ENCODE measurements around the gene MICAL3.
A peak's percentile ranks its signal among the peaks of the same experiment; 100 is the strongest.
"Not testable (repeated sequence)": the region's sequence is repeated elsewhere in the genome, so short reads cannot be mapped to it uniquely, and the experiment has no call there.

Gene MICAL3

DNA sequence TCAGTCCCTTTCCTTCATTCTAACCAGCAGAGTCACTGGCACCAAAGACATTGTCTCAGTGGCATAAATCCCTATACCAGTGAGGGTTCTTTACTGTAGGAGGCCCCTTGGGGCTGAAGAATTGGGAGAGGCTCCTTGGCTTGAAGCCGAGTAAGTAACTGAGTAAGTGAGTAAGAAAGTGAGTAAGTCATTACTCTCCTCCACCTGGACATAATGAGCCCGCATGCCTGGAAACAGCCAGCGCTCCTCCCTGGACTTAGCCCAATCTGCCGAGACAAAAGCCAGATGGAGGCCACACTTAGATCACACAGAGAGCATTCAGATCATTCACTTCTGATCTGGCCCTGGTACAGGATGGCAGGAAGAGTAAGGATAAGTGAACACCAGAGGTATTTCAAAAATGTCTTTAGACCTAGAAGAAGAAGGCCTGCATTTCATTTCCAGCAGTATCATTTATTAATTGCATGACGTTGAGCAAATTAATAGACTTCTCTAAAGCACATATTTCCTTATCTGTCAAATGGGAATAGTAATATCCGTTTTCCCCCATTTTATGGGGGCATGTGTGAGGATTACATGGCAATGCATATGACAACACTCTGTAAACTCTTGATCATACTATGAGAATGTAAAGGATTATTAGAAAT lies 8.2 kb upstream of the MICAL3 start:
- FAIRE-seq (no peak), DNase-seq (ENCODE audit: insufficient read length, low spot score) (no peak)

DNA sequence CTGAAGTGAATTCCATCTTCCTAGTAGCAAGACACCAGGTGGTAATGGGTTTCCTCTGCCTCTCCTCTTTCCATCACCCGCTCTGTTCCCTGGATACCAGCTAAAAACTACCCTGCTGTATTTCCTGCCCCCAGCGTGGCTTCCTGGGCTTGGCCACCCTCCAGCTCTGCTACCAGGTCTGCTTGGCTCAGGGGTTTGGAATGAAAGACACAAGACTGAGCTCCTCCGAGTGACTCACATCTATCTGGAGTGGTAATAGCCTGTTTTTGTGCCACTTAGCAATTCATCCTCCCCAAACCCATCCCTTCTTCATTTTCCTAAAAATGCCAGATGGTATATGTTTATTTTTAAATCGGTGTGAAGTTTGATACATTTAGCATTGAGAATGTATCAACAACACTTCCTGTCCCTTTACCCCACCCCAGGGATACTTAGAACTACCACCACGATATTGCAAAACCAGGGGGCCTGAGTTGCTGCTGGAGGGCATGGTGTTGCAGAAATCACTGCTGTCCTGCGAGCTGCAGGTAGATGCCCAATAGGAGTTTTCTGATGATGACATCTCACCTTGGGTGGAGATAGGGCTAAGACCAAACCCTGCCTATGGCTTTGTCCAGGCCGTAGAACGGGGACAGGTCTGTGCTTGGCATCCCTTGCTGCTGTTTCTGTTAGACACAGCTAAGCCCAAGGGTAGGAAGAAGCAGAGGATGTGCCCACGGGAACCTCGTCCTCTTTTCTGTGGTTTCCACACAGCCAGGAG lies 7.5 kb upstream of the MICAL3 start:
- FAIRE-seq = no peak
- no peak for DNase-seq (ENCODE audit: insufficient read length, low spot score)

- no peak for DNase-seq (ENCODE audit: insufficient read length, low spot score)
- FAIRE-seq = no peak
Measured at GRCh38 chr22:18029686-18030267, 5.4 kb upstream of the MICAL3 start.

DNA sequence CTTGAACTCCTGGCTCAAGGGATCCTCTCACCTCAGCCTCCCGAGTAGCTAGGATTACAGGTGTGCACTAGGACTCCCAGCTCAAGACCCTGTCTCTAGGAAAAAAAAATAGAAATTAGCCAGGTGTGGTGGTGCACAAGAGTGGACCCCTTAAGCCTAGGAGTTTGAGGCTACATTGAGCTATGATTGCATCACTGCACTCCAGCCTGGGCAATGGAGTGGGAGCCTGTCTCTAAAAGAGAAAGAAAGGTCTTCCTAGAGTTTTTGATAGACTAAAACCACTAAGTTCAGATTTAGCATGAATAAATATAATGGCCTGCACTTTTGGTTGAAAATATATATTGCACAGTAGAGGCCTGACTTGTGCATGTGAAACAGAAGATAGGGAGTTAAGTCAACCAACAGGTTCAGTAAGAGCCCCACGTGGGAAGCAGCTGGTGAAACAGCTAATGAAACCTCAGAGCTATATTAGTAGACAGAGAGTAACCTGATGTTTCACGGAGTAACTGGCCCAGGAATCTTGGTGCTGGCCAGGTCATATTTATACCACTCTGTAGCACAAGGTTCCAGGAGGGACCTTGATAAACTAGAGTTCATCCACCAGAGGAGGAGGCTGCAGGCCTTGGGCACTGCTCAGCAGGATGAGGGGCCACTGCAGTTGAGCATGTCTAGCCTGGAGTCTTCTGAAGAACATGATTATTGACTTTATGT lies 4.6 kb upstream of the MICAL3 start:
- DNase-seq (ENCODE audit: insufficient read length, low spot score) = no peak
- FAIRE-seq = no peak

- not testable (repeated sequence) for FAIRE-seq; DNase-seq (ENCODE audit: insufficient read length, low spot score)
Measured at GRCh38 chr22:18025898-18026297, 1.5 kb upstream of the MICAL3 start.

DNA sequence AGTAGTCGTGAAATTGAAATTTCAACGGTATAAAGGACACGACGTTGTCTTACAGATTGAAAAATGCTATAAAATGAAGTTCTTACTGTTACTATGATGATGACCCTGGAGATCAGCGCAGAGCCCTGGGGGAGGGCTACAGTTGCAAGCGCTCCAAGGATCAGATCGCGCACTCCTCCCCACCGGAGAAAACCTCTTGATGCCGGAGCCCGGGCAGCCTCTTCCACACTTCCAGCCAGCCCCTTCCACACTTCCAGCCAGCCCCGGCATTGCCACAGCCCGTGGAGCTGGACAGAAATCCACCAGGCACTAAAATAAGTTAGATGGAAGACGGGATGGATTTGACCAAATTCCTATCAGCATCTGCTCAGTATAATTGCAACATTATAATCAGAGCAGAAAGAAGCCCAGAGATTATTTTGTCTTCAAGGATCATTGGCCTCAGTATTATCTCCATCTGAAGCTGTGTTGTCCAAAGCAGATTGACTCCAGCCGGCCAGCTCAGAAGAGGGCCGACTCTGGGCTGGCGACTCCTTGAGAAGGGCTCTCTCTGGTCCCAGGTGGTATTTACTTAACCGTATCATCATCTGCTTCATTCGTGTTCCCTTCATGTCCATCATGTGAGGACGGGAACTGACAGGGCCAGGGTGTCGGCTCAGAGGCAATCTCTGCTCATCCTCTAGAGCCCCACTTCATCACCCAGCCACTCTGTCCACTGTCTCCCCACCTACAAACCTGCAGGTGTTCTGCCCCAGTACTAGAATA lies 777 bp upstream of the MICAL3 start:
- no peak for FAIRE-seq
- DNase-seq (ENCODE audit: insufficient read length, low spot score) = no peak

DNA sequence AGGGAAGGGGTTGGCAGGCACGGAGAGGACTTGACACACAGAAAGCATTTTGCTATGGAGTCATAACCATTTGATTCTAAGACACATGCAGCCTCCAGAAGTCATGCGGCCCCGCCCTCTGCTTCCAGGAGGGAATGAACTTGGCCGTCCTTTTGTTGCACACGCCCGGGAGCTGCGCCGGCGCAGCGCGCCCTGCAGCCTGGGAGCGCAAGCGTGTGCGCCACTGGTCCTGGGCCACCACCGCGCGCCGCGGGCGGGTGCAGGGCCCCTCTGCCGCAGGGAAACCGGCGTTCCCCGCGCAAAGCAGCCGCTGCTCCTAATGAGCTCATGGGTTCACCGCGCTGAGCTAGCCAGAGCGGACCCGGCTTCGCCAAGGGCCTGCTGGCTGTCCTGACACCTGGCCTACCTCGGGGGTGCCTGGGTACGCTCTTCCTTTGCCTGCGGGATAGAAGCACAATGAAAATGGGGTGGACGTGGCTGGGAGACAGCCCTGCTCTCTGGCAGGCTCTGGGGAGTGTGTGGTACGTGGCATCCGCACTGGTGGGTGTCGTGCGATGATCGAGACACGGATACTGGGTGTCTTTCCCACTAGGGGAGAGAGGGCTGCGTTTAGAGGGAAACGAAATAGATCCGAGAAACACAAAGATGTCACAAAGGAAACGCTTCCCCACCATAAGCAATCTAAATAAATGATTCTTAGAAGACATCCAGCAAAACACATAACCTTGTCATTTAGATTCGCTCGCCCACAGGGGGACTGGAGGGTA lies 669 bp downstream of the MICAL3 start:
- DNase-seq (ENCODE audit: insufficient read length, low spot score) (no peak), FAIRE-seq (no peak)

- FAIRE-seq (no peak), DNase-seq (ENCODE audit: insufficient read length, low spot score) (no peak)
Measured at GRCh38 chr22:18022876-18023275, 1.5 kb downstream of the MICAL3 start.

DNA sequence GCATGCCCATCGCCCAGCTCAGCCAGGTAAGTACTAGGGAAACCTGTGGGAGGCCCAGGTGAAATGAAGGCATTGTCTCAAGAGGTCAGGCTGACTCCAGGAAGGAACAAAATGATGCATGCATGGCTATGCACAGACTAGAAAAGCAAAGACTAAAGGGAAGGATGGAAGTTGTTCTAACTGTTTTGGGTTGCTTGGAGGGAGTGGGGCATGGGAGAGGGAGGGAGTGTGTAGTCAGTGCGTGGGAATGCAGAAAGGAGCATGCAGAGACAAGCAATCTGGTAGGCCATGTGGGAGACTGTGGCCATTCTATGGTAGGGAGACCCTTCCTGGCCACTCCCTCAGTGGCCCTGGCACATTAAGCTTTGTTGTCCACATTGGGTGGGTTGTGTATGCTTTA lies 2.9 kb downstream of the MICAL3 start:
- no peak for DNase-seq (ENCODE audit: insufficient read length, low spot score)
- FAIRE-seq = no peak

GRCh38 chr22:18020743-18021142 lies 3.6 kb downstream of the MICAL3 start:
- FAIRE-seq; DNase-seq (ENCODE audit: insufficient read length, low spot score): not testable (repeated sequence)

GRCh38 chr22:18013947-18014346 lies 10.4 kb downstream of the MICAL3 start:
- no peak for FAIRE-seq
- DNase-seq (ENCODE audit: insufficient read length, low spot score) = no peak

- no peak for DNase-seq (ENCODE audit: insufficient read length, low spot score)
- no peak for FAIRE-seq
Measured at GRCh38 chr22:18013436-18013835, 10.9 kb downstream of the MICAL3 start.

GRCh38 chr22:18012531-18012930 lies 11.8 kb downstream of the MICAL3 start:
- DNase-seq (ENCODE audit: insufficient read length, low spot score) = no peak
- FAIRE-seq = no peak

DNA sequence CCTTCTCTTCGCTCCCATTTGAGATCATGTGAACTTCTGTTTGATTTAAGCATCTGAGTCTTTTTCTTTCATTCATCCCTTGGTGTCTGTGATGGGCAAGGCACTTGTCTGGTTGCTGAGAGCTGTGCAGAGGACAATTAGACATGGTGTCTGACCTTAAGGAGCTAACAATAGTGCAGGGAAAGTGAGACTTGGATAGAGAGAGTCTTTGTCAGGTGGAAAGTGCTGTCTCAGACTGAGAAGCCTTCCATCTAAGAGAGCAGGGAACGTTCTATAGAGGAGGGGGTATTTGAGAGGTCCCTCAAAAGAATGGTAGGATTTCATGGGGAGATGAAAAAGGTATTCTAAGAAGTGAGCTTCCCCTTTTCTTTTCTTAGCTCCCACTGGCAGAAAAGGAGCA lies 14.1 kb downstream of the MICAL3 start:
- DNase-seq (ENCODE audit: insufficient read length, low spot score) = no peak

DNA sequence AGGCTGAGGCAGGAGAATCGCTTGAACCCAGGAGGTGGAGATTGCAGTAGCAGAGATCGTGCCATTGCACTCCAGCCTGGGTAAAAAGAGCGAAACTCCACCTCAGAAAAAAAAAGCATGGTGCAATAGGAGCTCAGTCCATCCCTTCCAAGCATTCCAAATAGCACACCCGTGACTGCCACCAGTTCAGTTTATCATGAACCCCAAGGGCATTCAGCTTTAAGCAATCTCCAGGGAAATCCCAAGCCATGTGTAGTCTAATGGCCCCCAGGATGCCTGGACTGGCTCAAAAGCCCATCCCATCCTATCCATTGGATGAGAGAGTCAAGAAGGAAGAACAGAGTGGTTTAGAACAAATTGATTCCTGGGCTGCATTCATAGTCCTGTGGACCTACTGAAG lies 16.2 kb downstream of the MICAL3 start:
- FAIRE-seq (no peak), DNase-seq (ENCODE audit: insufficient read length, low spot score) (no peak)

More for the DNA sequence above, 14.1 kb downstream of the MICAL3 start:
- no peak for FAIRE-seq

GRCh38 chr22:18005201-18005926 lies 19.0 kb downstream of the MICAL3 start:
- no peak for DNase-seq (ENCODE audit: insufficient read length, low spot score)
- FAIRE-seq = no peak

DNA sequence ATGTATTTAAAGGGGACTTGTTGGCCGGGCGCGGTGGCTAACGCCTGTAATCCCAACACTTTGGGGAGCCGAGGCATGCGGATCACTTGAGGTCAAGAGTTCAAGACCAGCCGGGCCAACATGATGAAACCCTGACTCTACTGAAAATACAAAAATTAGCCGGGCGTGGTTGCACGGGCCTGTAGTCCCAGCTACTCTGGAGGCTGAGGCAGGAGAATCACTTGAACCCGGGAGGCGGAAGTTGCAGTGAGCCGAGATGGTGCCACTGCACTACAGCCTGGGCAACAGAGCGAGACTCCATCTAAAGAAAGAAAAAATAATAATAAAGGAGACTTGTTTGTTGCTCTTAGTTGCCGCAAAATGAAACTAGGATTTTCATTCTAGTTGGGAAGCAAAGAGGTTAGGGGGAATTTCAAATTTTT lies 22.5 kb downstream of the MICAL3 start:
- not testable (repeated sequence) for DNase-seq (ENCODE audit: insufficient read length, low spot score); FAIRE-seq

- FAIRE-seq (no peak), DNase-seq (ENCODE audit: insufficient read length, low spot score) (peak; percentile 53)
Measured at GRCh38 chr22:18001040-18001893, 23.1 kb downstream of the MICAL3 start.

All from GM19239 (cell line).